OCI-LY3 (cell line): Measurements from ENCODE around the gene OR52E8.

ENCODE experiments used
- H2AFZ ChIP-seq: fragments of 200-600, 300-600 bp; shearing (Covaris generic); 2 replicates; pipeline ENCODE4 v1.6.0; 2014; ENCODE audit warnings: antibody characterized with exemption, low read depth, low read length
- H3K27ac ChIP-seq: fragments of 200-600, 300-600 bp; sonication (generic); 2 replicates; pipeline ENCODE4 v1.5.1; 2014; ENCODE audit warnings: mild to moderate bottlenecking, low read length, moderate library complexity, mixed read lengths
- H3K27me3 ChIP-seq: fragments of 200-600, 300-600 bp; sonication (generic); 2 replicates; pipeline ENCODE4 v1.6.1; 2014; ENCODE audit warnings: low read depth, low read length, mixed read lengths
- H3K36me3 ChIP-seq: fragments of 200-600, 300-600 bp; sonication (generic); replicated peaks from 2 replicates; pipeline ENCODE3; 2014; ENCODE audit warnings: low read depth, low read length, mixed read lengths
- H3K4me1 ChIP-seq: fragments of 300-600, 200-600 bp; sonication (generic); 2 replicates; pipeline ENCODE4 v1.6.1; 2014; ENCODE audit warnings: low read length, mixed read lengths
- H3K4me2 ChIP-seq: fragments of 200-600, 300-600 bp; sonication (generic); 2 replicates; pipeline ENCODE4 v1.6.1; 2014; ENCODE audit warnings: low read length, mixed read lengths
- H3K4me3 ChIP-seq: fragments of 300-600, 200-600 bp; sonication (generic); 2 replicates; pipeline ENCODE4 v1.5.1; 2014; ENCODE audit warnings: antibody characterized with exemption, mild to moderate bottlenecking, low read length, moderate library complexity
- H3K79me2 ChIP-seq: fragments of 300-600, 200-600 bp; shearing (Covaris generic); 2 replicates; pipeline ENCODE4 v1.6.1; 2014; ENCODE audit warnings: mild to moderate bottlenecking, low read length, mixed read lengths
- H3K9ac ChIP-seq: fragments of 300-600, 200-600 bp; shearing (Covaris generic); 2 replicates; pipeline ENCODE4 v1.6.0; 2014; ENCODE audit warnings: mild to moderate bottlenecking, low read length, moderate library complexity
- H3K9me3 ChIP-seq: fragments of 200-600, 300-600 bp; shearing (Covaris generic); 2 replicates; pipeline ENCODE4 v1.6.1; 2014; ENCODE audit warnings: low read length, mixed read lengths; ENCODE audit not compliant: insufficient read depth
- H4K20me1 ChIP-seq: fragments of 200-600, 300-600 bp; sonication (generic); 2 replicates; pipeline ENCODE4 v1.6.1; 2016; ENCODE audit warnings: low read length, mixed read lengths; ENCODE audit not compliant: insufficient read depth
- CTCF ChIP-seq: fragments of 200-600, 300-600 bp; sonication (generic); IDR thresholded peaks from 2 replicates; pipeline ENCODE4 v1.5.1; 2014; ENCODE audit warnings: antibody characterized with exemption, low read length, low read depth
- EZH2phosphoT487 ChIP-seq: fragments of 200-600 bp; shearing (Covaris generic); IDR thresholded peaks from 2 replicates; pipeline ENCODE4 v1.6.1; 2018; ENCODE audit warnings: antibody characterized with exemption, mixed run types, low read depth

Gene OR52E8

GRCh38 chr11:5857590-5857989, at the start of gene OR52E8:
OR52E8 (minus strand) TSS chr11:5857690; CDS start chr11:5857690, 0 bp downstream.
- Histone ChIP-seq H3K79me2 (no peaks in the 10 kb centered on the region), H2AFZ (no peak within 1 kb of the TSS), H3K4me2 (no peak within 1 kb of the TSS), H3K36me3 (no peaks in the 10 kb centered on the region), H3K9ac (no peak within 1 kb of the TSS), H3K4me1 (no peaks in the 10 kb centered on the region), H3K9me3 (no peaks in the 10 kb centered on the region), H3K27me3 (no peaks in the 10 kb centered on the region; the same call in 1 of the 2 replicates), H3K27ac (no peak within 1 kb of the TSS), H4K20me1 (no peaks in the 10 kb centered on the region), H3K4me3 (no peak within 1 kb of the TSS)
- TF ChIP-seq CTCF (no peak), EZH2phosphoT487 (no peak)

DNA sequence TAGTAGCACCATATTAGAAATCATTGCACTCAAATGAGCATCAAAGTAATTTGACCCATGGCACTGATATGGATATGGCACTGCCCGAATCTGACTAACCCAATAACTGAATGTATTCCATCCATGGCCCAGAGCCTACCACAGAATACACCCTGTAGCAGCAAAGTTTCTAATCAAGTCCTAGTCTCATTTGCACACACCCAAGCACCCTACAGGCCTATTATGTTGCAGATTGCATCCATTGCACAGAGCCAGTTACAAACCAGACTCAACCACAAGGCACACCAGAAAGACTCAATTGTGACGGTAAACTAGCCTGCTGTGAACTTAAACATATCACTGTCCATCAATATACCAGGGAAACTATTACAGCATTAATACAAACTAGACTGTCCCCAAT, 42.0 kb upstream of the OR52E8 start:
- Histone ChIP-seq H2AFZ (no peak overlapping the region), H3K27ac (no peak overlapping the region), H3K79me2 (no peaks in the 10 kb centered on the region), H3K4me3 (no peak overlapping the region), H3K27me3 (0 out of 2 replicates have a peak, but pooled peaks cover 3% of the 10 kb centered on the region), H3K4me2 (no peak overlapping the region), H3K4me1 (no peaks in the 10 kb centered on the region), H3K9ac (no peak overlapping the region), H3K9me3 (no peaks in the 10 kb centered on the region), H3K36me3 (no peaks in the 10 kb centered on the region), H4K20me1 (no peaks in the 10 kb centered on the region)
- TF ChIP-seq EZH2phosphoT487 (no peak), CTCF (no peak)

- peaks cover 15% of the 10 kb centered on the region; the same call in 1 of the 2 replicates for H3K27me3 ChIP-seq
Observed at GRCh38 chr11:5892908-5893307, 35.4 kb upstream of the OR52E8 start, which contains the start of gene OR52E5. OR52E5 (plus strand) TSS chr11:5893208; CDS start chr11:5900777, 7,569 bp downstream.

DNA sequence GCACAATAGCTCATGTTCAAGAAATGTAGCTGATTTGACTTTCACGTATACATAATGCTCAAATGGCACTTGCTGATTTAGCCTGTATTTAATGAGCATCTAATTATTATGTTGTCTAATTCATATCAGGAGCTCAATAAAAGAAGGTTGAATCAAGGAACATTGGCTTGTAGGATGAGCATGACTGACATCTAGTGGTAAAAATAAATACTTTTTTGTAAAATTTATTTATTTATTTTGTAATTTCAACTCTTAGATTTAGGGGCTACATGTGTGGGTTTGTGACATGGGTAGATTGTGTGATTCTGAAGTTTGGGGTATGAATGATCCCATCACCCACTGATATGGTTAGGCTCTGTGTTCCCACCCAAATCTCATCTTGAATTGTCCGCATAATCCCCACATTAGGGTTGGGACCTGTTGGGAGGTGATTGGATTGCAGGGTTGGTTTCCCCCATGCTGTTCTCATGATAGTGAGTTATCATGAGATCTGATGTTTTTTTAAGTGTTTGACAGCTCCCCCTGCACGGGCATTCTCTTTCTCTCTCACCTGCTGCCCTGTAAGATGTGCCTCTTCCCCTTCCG, 33.8 kb upstream of the OR52E8 start:
- TF ChIP-seq EZH2phosphoT487: no peak
- peak; percentile 34 for TF ChIP-seq CTCF
- Histone ChIP-seq H3K36me3 (no peaks in the 10 kb centered on the region), H3K9ac (no peak overlapping the region)

More at GRCh38 chr11:5892908-5893307, 35.4 kb upstream of the OR52E8 start, which contains the start of gene OR52E5:
- no peaks in the 10 kb centered on the region for H3K36me3 ChIP-seq
- H3K4me2 ChIP-seq: no peak within 1 kb of the TSS
- H3K9ac ChIP-seq: no peak within 1 kb of the TSS
- no peak within 1 kb of the TSS for H2AFZ ChIP-seq
- H3K79me2 ChIP-seq: no peaks in the 10 kb centered on the region
- no peak within 1 kb of the TSS for H3K4me3 ChIP-seq
- H3K9me3 ChIP-seq: no peaks in the 10 kb centered on the region
- no peak within 1 kb of the TSS for H3K27ac ChIP-seq
- TF ChIP-seq CTCF (no peak), EZH2phosphoT487 (no peak)
- H4K20me1 ChIP-seq: no peaks in the 10 kb centered on the region
- H3K4me1 ChIP-seq: no peaks in the 10 kb centered on the region

More for the DNA sequence above, 33.8 kb upstream of the OR52E8 start:
- Histone ChIP-seq H3K27me3 (peaks cover 19% of the 10 kb centered on the region), H4K20me1 (no peaks in the 10 kb centered on the region), H3K4me2 (no peak overlapping the region), H3K27ac (no peak overlapping the region), H3K79me2 (no peaks in the 10 kb centered on the region), H2AFZ (no peak overlapping the region), H3K4me1 (no peaks in the 10 kb centered on the region), H3K9me3 (no peaks in the 10 kb centered on the region), H3K4me3 (no peak overlapping the region)
